ENCODE measurements around the gene GH1.
"Not testable (repeated sequence)": the region's sequence is repeated elsewhere in the genome, so short reads cannot be mapped to it uniquely, and the experiment has no call there.

GH1 gene

GRCh38 chr17:63918789-63919305 is at the start of gene GH1:
Gene GH1 (minus strand): TSS chr17:63918839. CDS start chr17:63918776, 63 bp downstream.
- not testable (repeated sequence) for DNase-seq (ENCODE audit: low read depth)

- DNase-seq (ENCODE audit: low read depth) = no peak
Observed at GRCh38 chr17:63967953-63968352, 49.3 kb upstream of the GH1 start.

GRCh38 chr17:63966646-63967264 is 48.1 kb upstream of the GH1 start:
- peak; percentile 39 for DNase-seq (ENCODE audit: low read depth)

- no peak for DNase-seq (ENCODE audit: low read depth)
Observed at GRCh38 chr17:63963123-63963522, 44.5 kb upstream of the GH1 start.

GRCh38 chr17:63962298-63962744 is 43.7 kb upstream of the GH1 start:
- no peak for DNase-seq (ENCODE audit: low read depth)

GRCh38 chr17:63961355-63962212 is 42.9 kb upstream of the GH1 start:
- DNase-seq (ENCODE audit: low read depth) = no peak

GRCh38 chr17:63960430-63960829 is 41.8 kb upstream of the GH1 start:
- DNase-seq (ENCODE audit: low read depth) = no peak

GRCh38 chr17:63960006-63960405 is 41.4 kb upstream of the GH1 start:
- DNase-seq (ENCODE audit: low read depth) = no peak

GRCh38 chr17:63956296-63956920 is 37.8 kb upstream of the GH1 start:
- DNase-seq (ENCODE audit: low read depth) = no peak

GRCh38 chr17:63955791-63956190 is 37.2 kb upstream of the GH1 start:
- DNase-seq (ENCODE audit: low read depth) = no peak

GRCh38 chr17:63955232-63955631 is 36.6 kb upstream of the GH1 start:
- DNase-seq (ENCODE audit: low read depth) = no peak

GRCh38 chr17:63954402-63955063 is 35.9 kb upstream of the GH1 start:
- peak; percentile 26 for DNase-seq (ENCODE audit: low read depth)

GRCh38 chr17:63950940-63951907 is 32.6 kb upstream of the GH1 start:
- DNase-seq (ENCODE audit: low read depth) = no peak

- no peak for DNase-seq (ENCODE audit: low read depth)
Observed at GRCh38 chr17:63949576-63950250, 31.1 kb upstream of the GH1 start.

- no peak for DNase-seq (ENCODE audit: low read depth)
Observed at GRCh38 chr17:63948521-63948920, 29.9 kb upstream of the GH1 start.

- DNase-seq (ENCODE audit: low read depth) = no peak
Observed at GRCh38 chr17:63947711-63948330, 29.2 kb upstream of the GH1 start.

- DNase-seq (ENCODE audit: low read depth) = peak; percentile 30
Observed at GRCh38 chr17:63946440-63947363, 28.1 kb upstream of the GH1 start.

GRCh38 chr17:63945784-63946439 is 27.3 kb upstream of the GH1 start:
- no peak for DNase-seq (ENCODE audit: low read depth)
